Measurements from ENCODE around the gene PLEKHA8.

GRCh38 chr7:30148951-30149459 is 120.8 kb downstream of the PLEKHA8 start:
- no peak for TF ChIP-seq POLR2A (IDR thresholded peaks at IDR 0.05; ENCODE audit: low read length)
- no peak for TF ChIP-seq GATA1 (IDR thresholded peaks at IDR 0.05; ENCODE audit: low read depth, low read length)
